HEK293 (cell line): ENCODE measurements around the gene DSCAML1.

Source experiments
- CTCF ChIA-PET: fragments of 350-600 bp; formaldehyde crosslinking; extraction: SDS; loops from one replicate; lab custom pipeline; 2021; ENCODE audit warnings: antibody characterized with exemption; lab: Yijun Ruan, JAX
- POLR2A ChIA-PET: fragments of 300-600 bp; formaldehyde crosslinking; extraction: SDS; loops from one replicate; lab custom pipeline; 2020; ENCODE audit warnings: antibody characterized with exemption, inconsistent platforms; lab: Yijun Ruan, JAX
- H3K27ac ChIP-seq: fragments of 200-500 bp; sonication (Bioruptor generic); 2 replicates; pipeline ENCODE4 v1.5.1; 2014; ENCODE audit warnings: low read depth, low read length, control low read depth, inconsistent platforms; ENCODE audit errors: extremely low read depth
- H3K36me3 ChIP-seq, 2 experiments: fragments of 200-500 bp in 1 of 2; sonication (Bioruptor generic) in 1 of 2; 1 replicate in 1 of 2; 2 replicates in 1 of 2; pipeline ENCODE4 v1.5.1; 2014 to 2017; ENCODE audit warnings: inconsistent platforms in 2 of 2, low read length in 2 of 2; ENCODE audit not compliant: control insufficient read depth in 2 of 2, insufficient read depth in 1 of 2
- H3K4me1 ChIP-seq: fragments of 200-500 bp; sonication (Bioruptor generic); 2 replicates; pipeline ENCODE4 v1.5.1; 2014; ENCODE audit warnings: mild to moderate bottlenecking, low read length, inconsistent platforms; ENCODE audit not compliant: control insufficient read depth, insufficient read depth
- H3K4me3 ChIP-seq: 2 replicates; pipeline ENCODE4 v1.5.1; 2011; ENCODE audit warnings: low read depth, mild to moderate bottlenecking, control low read depth, low read length, moderate library complexity
- H3K9me3 ChIP-seq: fragments of 200-500 bp; sonication (Bioruptor generic); 2 replicates; pipeline ENCODE4 v1.5.1; 2014; ENCODE audit warnings: low read depth, low read length, inconsistent platforms; ENCODE audit not compliant: control insufficient read depth, insufficient read depth
- BCL11A ChIP-seq: fragments of 450-650 bp; formaldehyde crosslinking; IDR thresholded peaks from 2 replicates; pipeline ENCODE4 v1.5.1; 2016; ENCODE audit warnings: low read depth, missing biosample characterization, missing genetic modification characterization
- GLIS2 ChIP-seq: fragments of 450-650 bp; formaldehyde crosslinking; IDR thresholded peaks from 2 replicates; pipeline ENCODE4 v1.5.1; 2016; ENCODE audit warnings: missing biosample characterization, missing genetic modification characterization
- KLF9 ChIP-seq: fragments of 450-650 bp; formaldehyde crosslinking; IDR thresholded peaks from 2 replicates; pipeline ENCODE4 v1.5.1; 2016; ENCODE audit warnings: missing biosample characterization, missing genetic modification characterization, low read depth
- MZF1 ChIP-seq: fragments of 450-650 bp; formaldehyde crosslinking; IDR thresholded peaks from 2 replicates; pipeline ENCODE4 v1.5.1; 2017; ENCODE audit warnings: missing biosample characterization, missing genetic modification characterization, borderline replicate concordance
- SETDB1 ChIP-seq: IDR thresholded peaks from one replicate; pipeline ENCODE4 v1.6.1; 2017; ENCODE audit warnings: mild to moderate bottlenecking, low read length, moderate library complexity, mixed read lengths; ENCODE audit not compliant: insufficient read length
- ZBTB44 ChIP-seq: fragments of 450-650 bp; IDR thresholded peaks from 2 replicates; pipeline ENCODE4 v1.5.1; 2018; ENCODE audit warnings: missing biosample characterization, mild to moderate bottlenecking, missing genetic modification characterization
- ZBTB7A ChIP-seq: fragments of 450-650 bp; formaldehyde crosslinking; IDR thresholded peaks from 2 replicates; pipeline ENCODE4 v1.5.1; 2016; ENCODE audit warnings: low read depth, missing biosample characterization, missing genetic modification characterization
- ZNF112 ChIP-seq: fragments of 450-650 bp; formaldehyde crosslinking; IDR thresholded peaks from 2 replicates; pipeline ENCODE4 v1.5.0; 2017; ENCODE audit warnings: missing biosample characterization, missing genetic modification characterization
- ZNF121 ChIP-seq: fragments of 450-650 bp; formaldehyde crosslinking; IDR thresholded peaks from 2 replicates; pipeline ENCODE4 v1.5.1; 2016; ENCODE audit warnings: missing biosample characterization, missing genetic modification characterization
- ZNF155 ChIP-seq: fragments of 450-650 bp; formaldehyde crosslinking; IDR thresholded peaks from 2 replicates; pipeline ENCODE4 v1.5.1; 2016; ENCODE audit warnings: missing biosample characterization, missing genetic modification characterization
- ZNF18 ChIP-seq: fragments of 450-650 bp; formaldehyde crosslinking; IDR thresholded peaks from 2 replicates; pipeline ENCODE4 v1.5.1; 2016; ENCODE audit warnings: missing biosample characterization, missing genetic modification characterization
- ZNF202 ChIP-seq: fragments of 450-650 bp; formaldehyde crosslinking; IDR thresholded peaks from 2 replicates; pipeline ENCODE4 v1.5.1; 2016; ENCODE audit warnings: missing biosample characterization, missing genetic modification characterization, borderline replicate concordance
- ZNF280C ChIP-seq: fragments of 450-650 bp; formaldehyde crosslinking; IDR thresholded peaks from 2 replicates; pipeline ENCODE4 v1.5.1; 2016; ENCODE audit warnings: missing biosample characterization, missing genetic modification characterization
- ZNF449 ChIP-seq: fragments of 450-650 bp; formaldehyde crosslinking; IDR thresholded peaks from 2 replicates; pipeline ENCODE4 v1.5.1; 2017; ENCODE audit warnings: missing biosample characterization, mild to moderate bottlenecking, missing genetic modification characterization, moderate library complexity
- ZNF518A ChIP-seq: fragments of 450-650 bp; formaldehyde crosslinking; conservative IDR thresholded peaks from 2 replicates; pipeline ENCODE4 v1.5.1; 2016; ENCODE audit warnings: low read depth, missing biosample characterization, missing genetic modification characterization
- ZNF571 ChIP-seq: fragments of 450-650 bp; formaldehyde crosslinking; IDR thresholded peaks from 2 replicates; pipeline ENCODE4 v1.5.0; 2017; ENCODE audit warnings: missing biosample characterization, missing genetic modification characterization
- ZNF596 ChIP-seq: fragments of 450-650 bp; IDR thresholded peaks from 2 replicates; pipeline ENCODE4 v1.5.0; 2018; ENCODE audit warnings: missing biosample characterization, mild to moderate bottlenecking, missing genetic modification characterization, moderate library complexity
- ZNF610 ChIP-seq: fragments of 450-650 bp; formaldehyde crosslinking; IDR thresholded peaks from 2 replicates; pipeline ENCODE4 v1.5.1; 2016; ENCODE audit warnings: missing biosample characterization, missing genetic modification characterization, borderline replicate concordance
- ZNF692 ChIP-seq: fragments of 450-650 bp; formaldehyde crosslinking; IDR thresholded peaks from 2 replicates; pipeline ENCODE4 v1.5.1; 2016; ENCODE audit warnings: missing biosample characterization, missing genetic modification characterization
- ZNF776 ChIP-seq: fragments of 450-650 bp; formaldehyde crosslinking; IDR thresholded peaks from 2 replicates; pipeline ENCODE4 v1.5.0; 2017; ENCODE audit warnings: missing biosample characterization, missing genetic modification characterization, borderline replicate concordance

DSCAML1 gene

GRCh38 chr11:117391181-117391580, 405.8 kb downstream of the DSCAML1 start:
- Histone ChIP-seq H3K4me3 (no peak overlapping the region), H3K36me3 (peaks cover 0 to 91% of the 10 kb centered on the region in 2 experiments; a peak in 2 of 3 replicates), H3K27ac (no peak overlapping the region), H3K9me3 (no peaks in the 10 kb centered on the region), H3K4me1 (no peaks in the 10 kb centered on the region)
- TF ChIP-seq ZNF280C (tag by site-specific recombination) = no peak
- TF ChIP-seq ZNF202 (tag by site-specific recombination) = no peak
- TF ChIP-seq KLF9 (tag by site-specific recombination) = no peak
- TF ChIP-seq ZNF121 = no peak
- no peak for TF ChIP-seq ZNF18 (tag by site-specific recombination)
- TF ChIP-seq ZNF449 (tag by site-specific recombination) = no peak
- no peak for TF ChIP-seq ZBTB44 (tag by site-specific recombination)
- no peak for TF ChIP-seq ZNF112 (tag by site-specific recombination)
- no peak for TF ChIP-seq ZNF571 (tag by site-specific recombination)
- TF ChIP-seq ZNF776 (tag by site-specific recombination) = no peak
- TF ChIP-seq ZBTB7A (tag by site-specific recombination) = no peak
- ChIA-PET CTCF (interaction anchor here (1.0 kb wide), 1 partner anchor 35 kb away, joined by 5 read pairs; no protein-coding TSS in a partner anchor), POLR2A (no interaction called here)

- CTCF ChIA-PET = interaction anchor here (1.0 kb wide), 1 partner anchor 35 kb away, joined by 5 read pairs; no protein-coding TSS in a partner anchor
- POLR2A ChIA-PET = no interaction called here
- H3K4me3 ChIP-seq = no peak overlapping the region
- peaks cover 0 to 91% of the 10 kb centered on the region in 2 experiments; a peak in 2 of 3 replicates for H3K36me3 ChIP-seq
- no peaks in the 10 kb centered on the region for H3K9me3 ChIP-seq
- no peaks in the 10 kb centered on the region for H3K4me1 ChIP-seq
- H3K27ac ChIP-seq = no peak overlapping the region
- TF ChIP-seq BCL11A (tag by site-specific recombination) (no peak), ZNF155 (no peak), ZNF596 (tag by site-specific recombination) (no peak), ZNF518A (tag by site-specific recombination) (no peak), ZNF692 (tag by site-specific recombination) (no peak), ZNF610 (tag by site-specific recombination) (no peak), GLIS2 (tag by site-specific recombination) (no peak), MZF1 (tag by site-specific recombination) (no peak), SETDB1 (no peak)
Measured at GRCh38 chr11:117390743-117391142, 406.3 kb downstream of the DSCAML1 start.
